ENCODE data around the gene FOXA3.

GRCh38 chr19:45847663-45848062 is 16.5 kb upstream of the FOXA3 start:
- TF ChIP-seq CTCF (IDR thresholded peaks at IDR 0.05) (no peak), POLR2AphosphoS5 (IDR thresholded peaks at IDR 0.05) (no peak)

All from prostate gland (tissue), 2 donors.